NCI-H748 (cell line): ENCODE measurements around the gene EFL1.
"Not testable (repeated sequence)": the region's sequence is repeated elsewhere in the genome, so short reads cannot be mapped to it uniquely, and the experiment has no call there.

ENCODE experiments used
- DNase-seq: peaks from one replicate; lab custom pipeline; 2025; ENCODE audit not compliant: unreplicated experiment; lab: John Stamatoyannopoulos, UW

The EFL1 gene

GRCh38 chr15:82262422-82263026, at the start of gene EFL1, which contains the start of gene SAXO2:
EFL1 (minus strand) TSS chr15:82262734; CDS start chr15:82261778, 956 bp downstream.
SAXO2 (plus strand) TSS chr15:82262818; CDS start chr15:82262880, 62 bp downstream.
- peak; percentile 91 for DNase-seq

- DNase-seq, result not testable (repeated sequence)
These were observed 48.8 kb upstream of the EFL1 start for GRCh38 chr15:82311321-82311720.

- no peak for DNase-seq
These were observed 47.3 kb upstream of the EFL1 start for GRCh38 chr15:82309802-82310201.

- DNase-seq, result no peak
These were observed 45.2 kb upstream of the EFL1 start for GRCh38 chr15:82307714-82308081.

GRCh38 chr15:82306791-82307713, 44.5 kb upstream of the EFL1 start:
- DNase-seq, result no peak

GRCh38 chr15:82305621-82306048, 43.1 kb upstream of the EFL1 start:
- DNase-seq, result no peak

GRCh38 chr15:82304778-82305090, 42.2 kb upstream of the EFL1 start:
- DNase-seq, result no peak

- no peak for DNase-seq
These were observed 41.6 kb upstream of the EFL1 start for GRCh38 chr15:82303956-82304777.

- no peak for DNase-seq
These were observed 38.9 kb upstream of the EFL1 start for GRCh38 chr15:82301296-82302016.

GRCh38 chr15:82300883-82301282, 38.3 kb upstream of the EFL1 start:
- no peak for DNase-seq

GRCh38 chr15:82300326-82300725, 37.8 kb upstream of the EFL1 start:
- not testable (repeated sequence) for DNase-seq

GRCh38 chr15:82299511-82299914, 37.0 kb upstream of the EFL1 start:
- not testable (repeated sequence) for DNase-seq

GRCh38 chr15:82298520-82298919, 36.0 kb upstream of the EFL1 start:
- DNase-seq, result no peak

GRCh38 chr15:82298032-82298431, 35.5 kb upstream of the EFL1 start:
- DNase-seq, result no peak

GRCh38 chr15:82297546-82297945, 35.0 kb upstream of the EFL1 start:
- DNase-seq, result no peak

- DNase-seq, result no peak
These were observed 31.6 kb upstream of the EFL1 start for GRCh38 chr15:82294061-82294690.

GRCh38 chr15:82292271-82292670, 29.7 kb upstream of the EFL1 start:
- no peak for DNase-seq

- DNase-seq, result not testable (repeated sequence)
These were observed 25.7 kb upstream of the EFL1 start for GRCh38 chr15:82288202-82288601.

- DNase-seq, result not testable (repeated sequence)
These were observed 23.9 kb upstream of the EFL1 start for GRCh38 chr15:82286475-82286874.

GRCh38 chr15:82284381-82284780, 21.8 kb upstream of the EFL1 start:
- DNase-seq, result not testable (repeated sequence)
